ENCODE measurements around the gene TBK1. TPM values are rescaled to one million over a fixed set of nuclear protein-coding genes. Genes with fewer than 3 reads are reported as not detected.

TBK1 gene
- total and polyA plus RNA-seq, 9 of the 15 experiments (the other 6 are each of a cell fraction or from before 2014, with no cell fraction given): 20.4 to 42.0 (median 27.8) TPM

DNA sequence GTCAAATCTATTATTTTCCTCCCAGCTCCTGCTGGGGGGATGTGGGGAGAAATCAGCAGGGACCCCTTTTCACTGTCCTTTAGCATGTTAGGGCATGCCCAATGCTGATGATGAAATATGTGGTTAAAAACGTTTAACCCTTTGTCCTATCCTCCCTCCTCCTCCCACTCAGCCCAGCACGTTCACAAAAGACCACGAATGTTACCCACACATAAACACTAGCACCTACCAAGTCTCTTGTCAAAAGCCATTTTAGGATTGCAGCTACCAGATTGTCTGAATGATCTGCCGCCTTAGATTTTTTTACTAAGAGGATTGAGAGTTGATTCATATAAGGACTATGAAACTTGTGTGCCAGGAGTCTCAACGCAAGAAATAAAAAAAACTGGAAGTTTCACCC lies 70.4 kb downstream of the TBK1 start:
- H3K4me1 ChIP-seq (replicated peaks in 1 of 2; ENCODE audit: control insufficient read depth in 2 of 2, insufficient read depth in 2 of 2, low read length in 2 of 2): peaks cover 0 to 3% of the 10 kb centered on the region in 2 experiments; a peak in 2 of 5 replicates
- in situ Hi-C loops (cut with MboI) (no loop called here), intact Hi-C loops (cut with micrococcal nuclease) (no loop called here)
- DNase-seq (ENCODE audit: extremely low read depth in 1 of 4, low spot score in 3 of 4) (no peak), ATAC-seq (no peak; the same call in 2 of the 3 replicates), FAIRE-seq (no peak)
- no peak overlapping the region for H3K4me2 ChIP-seq (ENCODE audit: insufficient read depth, low read length)
- no TSS peak for BruUV-seq (replicated peaks)
- WGBS (ENCODE audit: insufficient coverage, low coverage, missing lambda C conversion rate): 2% methylated on average over 5 of the region's 5 CpGs
- peaks cover 16 to 17% of the 10 kb centered on the region in 2 experiments; a peak in 4 of 5 replicates for H3K27me3 ChIP-seq (ENCODE audit: control insufficient read depth in 2 of 2, insufficient read depth in 2 of 2, low read length in 2 of 2)
- ChIA-PET POLR2A (interaction anchor here (1.1 to 2.5 kb wide), 3 partner anchors 15 to 53 kb away, joined by 3 to 5 read pairs (median 3); no protein-coding TSS in a partner anchor), CTCF (ENCODE audit: low intra/inter-chr PET ratio) (no interaction called here)
- H3K9ac ChIP-seq (ENCODE audit: insufficient read depth in 1 of 2, low read depth in 2 of 2, low read length in 2 of 2): no peak overlapping the region
- no peak overlapping the region for H2AFZ ChIP-seq (ENCODE audit: low read depth, low read length)
- TF ChIP-seq KLF1 (tag; IDR thresholded peaks at IDR 0.05): no peak
- 0 out of 4 replicates have a peak, but pooled peaks of 1 of the 2 experiments have one; percentile 21 for TF ChIP-seq TRIM24 (IDR thresholded peaks at IDR 0.05)
- TF ChIP-seq BHLHE40 (IDR thresholded peaks at IDR 0.05; ENCODE audit: low read length): peak; percentile 89
- no peak for TF ChIP-seq CEBPG (CRISPR knock-in tag; IDR thresholded peaks at IDR 0.05)
- peak in 1 of 2 experiments; percentile 83; a peak in 2 of 4 replicates for TF ChIP-seq CEBPG (tag; conservative IDR thresholded peaks at IDR 0.05 in 1 of 2, IDR thresholded peaks at IDR 0.05 in 1 of 2)
- peak; percentile 65; the same call in 1 of the 2 replicates for TF ChIP-seq HES1 (IDR thresholded peaks at IDR 0.05; ENCODE audit: low read depth)
- no peak for TF ChIP-seq HDAC3 (IDR thresholded peaks at IDR 0.05; ENCODE audit: borderline replicate concordance, partially characterized antibody)
- TF ChIP-seq EGR1 (conservative IDR thresholded peaks at IDR 0.05): 0 out of 2 replicates have a peak, but pooled peaks have one; percentile 7
- TF ChIP-seq, protein P1, sequence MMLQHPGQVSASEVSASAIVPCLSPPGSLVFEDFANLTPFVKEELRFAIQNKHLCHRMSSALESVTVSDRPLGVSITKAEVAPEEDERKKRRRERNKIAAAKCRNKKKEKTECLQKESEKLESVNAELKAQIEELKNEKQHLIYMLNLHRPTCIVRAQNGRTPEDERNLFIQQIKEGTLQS (IDR thresholded peaks at IDR 0.05): peak; percentile 59
- TF ChIP-seq, protein P1 (CRISPR knock-in tag; conservative IDR thresholded peaks at IDR 0.05): no peak
- TF ChIP-seq, protein P2, sequence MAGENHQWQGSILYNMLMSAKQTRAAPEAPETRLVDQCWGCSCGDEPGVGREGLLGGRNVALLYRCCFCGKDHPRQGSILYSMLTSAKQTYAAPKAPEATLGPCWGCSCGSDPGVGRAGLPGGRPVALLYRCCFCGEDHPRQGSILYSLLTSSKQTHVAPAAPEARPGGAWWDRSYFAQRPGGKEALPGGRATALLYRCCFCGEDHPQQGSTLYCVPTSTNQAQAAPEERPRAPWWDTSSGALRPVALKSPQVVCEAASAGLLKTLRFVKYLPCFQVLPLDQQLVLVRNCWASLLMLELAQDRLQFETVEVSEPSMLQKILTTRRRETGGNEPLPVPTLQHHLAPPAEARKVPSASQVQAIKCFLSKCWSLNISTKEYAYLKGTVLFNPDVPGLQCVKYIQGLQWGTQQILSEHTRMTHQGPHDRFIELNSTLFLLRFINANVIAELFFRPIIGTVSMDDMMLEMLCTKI (IDR thresholded peaks at IDR 0.05; ENCODE audit: partially characterized antibody): no peak
- peak; percentile 54 for TF ChIP-seq CEBPB (tag; IDR thresholded peaks at IDR 0.05)
- H3K36me3 ChIP-seq (ENCODE audit: control insufficient read depth, insufficient read depth, low read length): no peaks in the 10 kb centered on the region
- no peaks in the 10 kb centered on the region for H3K9me1 ChIP-seq (ENCODE audit: control insufficient read depth, insufficient read depth, low read length)
- H3K79me2 ChIP-seq (ENCODE audit: control insufficient read depth, insufficient read depth, low read length): no peaks in the 10 kb centered on the region
- H3K27ac ChIP-seq (ENCODE audit: extremely low read depth, low read depth, low read length): no peak overlapping the region
- no peak overlapping the region for H3K4me3 ChIP-seq
- no peaks in the 10 kb centered on the region for H3K9me3 ChIP-seq (replicated peaks; ENCODE audit: control insufficient read depth, insufficient read depth, low read depth, low read length)
- no peaks in the 10 kb centered on the region for H4K20me1 ChIP-seq (replicated peaks; ENCODE audit: control insufficient read depth, insufficient read depth, low read length)
